Measurements from ENCODE around the gene PAPPA2.

GRCh38 chr1:176831150-176831549, 368.2 kb downstream of the PAPPA2 start:
- TF ChIP-seq CTCF (IDR thresholded peaks at IDR 0.05) (no peak), REST (IDR thresholded peaks at IDR 0.05; ENCODE audit: insufficient read depth in 1 of 2, low read depth in 2 of 2, low read length in 1 of 2) (no peak), POLR2AphosphoS5 (IDR thresholded peaks at IDR 0.05; ENCODE audit: low read depth, low read length) (no peak), TCF7L2 (IDR thresholded peaks at IDR 0.05; ENCODE audit: low read depth, low read length) (no peak)
